Activated CD4-positive, alpha-beta memory T cell treated with anti-CD3 and anti-CD28 coated beads for 36 hours (primary cell): ENCODE measurements around the gene ZNF280C. TPM values are rescaled to one million over a fixed set of nuclear protein-coding genes. Genes with fewer than 3 reads are reported as not detected.

Experiments used
- CTCF ChIA-PET: fragments of 350-600 bp; sonication (Branson Sonifier 250); formaldehyde crosslinking; loops from one replicate; lab custom pipeline; 2021; ENCODE audit warnings: antibody characterized with exemption, inconsistent platforms; lab: Charles Lee
- POLR2A ChIA-PET: fragments of 350-600 bp; sonication (Branson Sonifier 250); formaldehyde crosslinking; loops from one replicate; lab custom pipeline; 2021; ENCODE audit warnings: antibody characterized with exemption; lab: Charles Lee
- DNase-seq: peaks from one replicate; pipeline ENCODE4 v3.0.0-alpha.2; 2020
- H3K27ac Mint-ChIP-seq: one replicate; pipeline ENCODE4 v1.8.0; 2021; ENCODE audit warnings: mixed read lengths
- H3K27me3 Mint-ChIP-seq: one replicate; pipeline ENCODE4 v1.8.0; 2021; ENCODE audit warnings: mixed read lengths
- H3K36me3 Mint-ChIP-seq: one replicate; pipeline ENCODE4 v1.8.0; 2021; ENCODE audit warnings: mixed read lengths
- H3K4me1 Mint-ChIP-seq: one replicate; pipeline ENCODE4 v1.8.0; 2021; ENCODE audit warnings: low read depth, mixed read lengths
- H3K4me3 Mint-ChIP-seq: one replicate; pipeline ENCODE4 v1.8.0; 2021; ENCODE audit warnings: mild to moderate bottlenecking, mixed read lengths
- H3K9me3 Mint-ChIP-seq: one replicate; pipeline ENCODE4 v1.8.0; 2021; ENCODE audit warnings: mixed read lengths
- intact Hi-C: fragments of 100-400 bp; cut with micrococcal nuclease; formaldehyde crosslinking; loops from one replicate; pipeline ENCODE4 v1.15.1; 2023
- total RNA-seq, 2 experiments: library from RNA; stranded (reverse); gene quantifications; one replicate each; pipeline ENCODE4 v1.2.3, GENCODE V29; 2021

ZNF280C gene
- total RNA-seq, 2 experiments from 2014 or later: 5.3 to 5.8 TPM

- ChIA-PET POLR2A (no interaction called here), CTCF (no interaction called here)
- Mint-ChIP-seq H3K4me1 (peaks cover 48% of the 10 kb centered on the region), H3K27ac (no peak overlapping the region), H3K27me3 (no peaks in the 10 kb centered on the region), H3K36me3 (no peaks in the 10 kb centered on the region), H3K9me3 (no peaks in the 10 kb centered on the region), H3K4me3 (peak overlapping the region; percentile 16)
- intact Hi-C loops: no loop called here
- DNase-seq: no peak
Measured at GRCh38 chrX:130163398-130163797, 105.3 kb downstream of the ZNF280C start.

GRCh38 chrX:130162094-130162735 lies 106.5 kb downstream of the ZNF280C start:
- no peak overlapping the region for H3K27ac Mint-ChIP-seq
- no peaks in the 10 kb centered on the region for H3K36me3 Mint-ChIP-seq
- peaks cover 48% of the 10 kb centered on the region for H3K4me1 Mint-ChIP-seq
- ChIA-PET POLR2A (no interaction called here), CTCF (interaction anchor here (1.1 kb wide), 1 partner anchor 24 kb away, joined by 3 read pairs; no protein-coding TSS in a partner anchor)
- H3K27me3 Mint-ChIP-seq: no peaks in the 10 kb centered on the region
- no peak for DNase-seq
- intact Hi-C loops: no loop called here
- no peaks in the 10 kb centered on the region for H3K9me3 Mint-ChIP-seq
- no peak overlapping the region for H3K4me3 Mint-ChIP-seq

- Mint-ChIP-seq H3K27ac (no peak overlapping the region), H3K27me3 (no peaks in the 10 kb centered on the region), H3K36me3 (peaks cover 2% of the 10 kb centered on the region), H3K4me1 (peaks cover 39% of the 10 kb centered on the region), H3K4me3 (no peak overlapping the region), H3K9me3 (no peaks in the 10 kb centered on the region)
- CTCF ChIA-PET: interaction anchor here (0.6 to 1.4 kb wide), 3 partner anchors 11 to 39 kb away, joined by 3 to 4 read pairs (median 4); no protein-coding TSS in a partner anchor
- no peak for DNase-seq
- POLR2A ChIA-PET: no interaction called here
- intact Hi-C loops: no loop called here
Measured at GRCh38 chrX:130159776-130160175, 108.9 kb downstream of the ZNF280C start.

GRCh38 chrX:130158311-130158710 lies 110.4 kb downstream of the ZNF280C start:
- intact Hi-C loops: no loop called here
- ChIA-PET POLR2A (no interaction called here), CTCF (interaction anchor here (2.2 kb wide), 1 partner anchor 79 kb away, joined by 8 read pairs; no protein-coding TSS in a partner anchor)
- Mint-ChIP-seq H3K4me1 (peaks cover 31% of the 10 kb centered on the region), H3K9me3 (no peaks in the 10 kb centered on the region), H3K27me3 (no peaks in the 10 kb centered on the region), H3K27ac (no peak overlapping the region), H3K4me3 (no peak overlapping the region), H3K36me3 (peaks cover 2% of the 10 kb centered on the region)
- DNase-seq: no peak

GRCh38 chrX:130155564-130155963 lies 113.1 kb downstream of the ZNF280C start:
- Mint-ChIP-seq H3K4me1 (peaks cover 19% of the 10 kb centered on the region), H3K4me3 (no peak overlapping the region), H3K27ac (no peak overlapping the region), H3K27me3 (no peaks in the 10 kb centered on the region), H3K9me3 (no peaks in the 10 kb centered on the region), H3K36me3 (peaks cover 2% of the 10 kb centered on the region)
- CTCF ChIA-PET: interaction anchor here (1.3 kb wide), 2 partner anchors 38 to 76 kb away, joined by 3 to 6 read pairs; no protein-coding TSS in a partner anchor
- POLR2A ChIA-PET: no interaction called here
- no peak for DNase-seq
- intact Hi-C loops: no loop called here

Other genes starting within 250 kb of the ZNF280C start
- 10 to 100 TPM; 28.0 to 28.2 TPM for gene ELF4, start 158.4 kb downstream of the ZNF280C start, total RNA-seq
- 10 to 100 TPM; 60.9 to 61.2 TPM for gene AIFM1, start 103.1 kb downstream of the ZNF280C start, total RNA-seq
- 10 to 100 TPM; 29.6 to 30.1 TPM for gene RAB33A, start 96.9 kb downstream of the ZNF280C start, total RNA-seq
- gene SLC25A14, start 71.0 kb upstream of the ZNF280C start, total RNA-seq: 10 to 100 TPM; 12.1 to 13.2 TPM
- not detected for gene GPR119, start 116.8 kb upstream of the ZNF280C start, total RNA-seq
- gene RBMX2, start 133.1 kb upstream of the ZNF280C start, total RNA-seq: 10 to 100 TPM; 28.4 to 29.8 TPM